ENCODE results near the gene PLEKHB2. TPM values are rescaled to one million over a fixed set of nuclear protein-coding genes. Genes with fewer than 3 reads are reported as not detected.
A peak's percentile ranks its signal among the peaks of the same experiment; 100 is the strongest.

PLEKHB2 gene
- polyA plus RNA-seq (2011; rRNA removed) (63.8 and 70.5 TPM in 2 replicates), polyA minus RNA-seq (2011; rRNA and poly(A)+ RNA removed) (82.0 and 83.6 TPM in 2 replicates)

- peak within 1 kb of the TSS; percentile 91 for H3K27ac ChIP-seq (ENCODE audit: low read depth, low read length)
- TF ChIP-seq CTCF (IDR thresholded peaks at IDR 0.05; ENCODE audit: low read depth, low read length) = peak; percentile 30
- H3K9me3 ChIP-seq (ENCODE audit: control insufficient read depth, insufficient read depth, low read length) = no peaks in the 10 kb centered on the region; the same call in 1 of the 2 replicates
- ChIA-PET POLR2A (interaction anchor here (2.3 kb wide), 1 partner anchor 12 kb away, joined by 25 read pairs; the partner anchor contains the start of gene FAM168B), CTCF (interaction anchor here (1.1 to 1.5 kb wide), 2 partner anchors 10 to 17 kb away, joined by 3 to 4 read pairs; no protein-coding TSS in a partner anchor)
- peak; percentile 47 for DNase-seq (ENCODE audit: low read depth, low spot score)
- peak within 1 kb of the TSS; percentile 95 for H3K4me3 ChIP-seq (ENCODE audit: low read depth, low read length)
- H3K27me3 ChIP-seq (ENCODE audit: control insufficient read depth, insufficient read depth, low read length) = no peaks in the 10 kb centered on the region
Observed at GRCh38 chr2:131105156-131105949, at the start of gene PLEKHB2. Gene PLEKHB2 (plus strand): TSS chr2:131105336. CDS start chr2:131120942, 15,606 bp downstream.

- no peak for TF ChIP-seq CTCF (IDR thresholded peaks at IDR 0.05; ENCODE audit: low read depth, low read length)
- no peak for DNase-seq (ENCODE audit: low read depth, low spot score)
- H3K27me3 ChIP-seq (ENCODE audit: control insufficient read depth, insufficient read depth, low read length) = no peaks in the 10 kb centered on the region
- H3K27ac ChIP-seq (ENCODE audit: low read depth, low read length) = peak overlapping the region; percentile 48
- H3K9me3 ChIP-seq (ENCODE audit: control insufficient read depth, insufficient read depth, low read length) = no peaks in the 10 kb centered on the region
- no peak overlapping the region for H3K4me3 ChIP-seq (ENCODE audit: low read depth, low read length)
- CTCF ChIA-PET = no interaction called here
- POLR2A ChIA-PET = interaction anchor here (0.8 kb wide), 1 partner anchor 9 kb away, joined by 3 read pairs; no protein-coding TSS in a partner anchor
Observed at GRCh38 chr2:131056204-131056931, 48.8 kb upstream of the PLEKHB2 start.

- H3K27ac ChIP-seq (ENCODE audit: low read depth, low read length) = peak overlapping the region; percentile 48
Observed at GRCh38 chr2:131056932-131057287, 48.2 kb upstream of the PLEKHB2 start.

GRCh38 chr2:131058214-131058843, 46.8 kb upstream of the PLEKHB2 start:
- POLR2A ChIA-PET = no interaction called here

More at GRCh38 chr2:131056932-131057287, 48.2 kb upstream of the PLEKHB2 start:
- TF ChIP-seq CTCF (IDR thresholded peaks at IDR 0.05; ENCODE audit: low read depth, low read length) = no peak
- H3K9me3 ChIP-seq (ENCODE audit: control insufficient read depth, insufficient read depth, low read length) = no peaks in the 10 kb centered on the region
- no peak overlapping the region for H3K4me3 ChIP-seq (ENCODE audit: low read depth, low read length)
- POLR2A ChIA-PET = interaction anchor here (0.8 kb wide), 1 partner anchor 8 kb away, joined by 3 read pairs; no protein-coding TSS in a partner anchor
- no peak for DNase-seq (ENCODE audit: low read depth, low spot score)
- H3K27me3 ChIP-seq (ENCODE audit: control insufficient read depth, insufficient read depth, low read length) = no peaks in the 10 kb centered on the region
- CTCF ChIA-PET = no interaction called here

More at GRCh38 chr2:131058214-131058843, 46.8 kb upstream of the PLEKHB2 start:
- H3K4me3 ChIP-seq (ENCODE audit: low read depth, low read length) = no peak overlapping the region
- no peak for TF ChIP-seq CTCF (IDR thresholded peaks at IDR 0.05; ENCODE audit: low read depth, low read length)
- H3K27ac ChIP-seq (ENCODE audit: low read depth, low read length) = no peak overlapping the region
- H3K9me3 ChIP-seq (ENCODE audit: control insufficient read depth, insufficient read depth, low read length) = no peaks in the 10 kb centered on the region
- no peaks in the 10 kb centered on the region for H3K27me3 ChIP-seq (ENCODE audit: control insufficient read depth, insufficient read depth, low read length)
- DNase-seq (ENCODE audit: low read depth, low spot score) = no peak
- CTCF ChIA-PET = no interaction called here
